Measurements from ENCODE around the gene STPG2. TPM values are rescaled to one million over a fixed set of nuclear protein-coding genes. Genes with fewer than 3 reads are reported as not detected.
"Not testable (repeated sequence)": the region's sequence is repeated elsewhere in the genome, so short reads cannot be mapped to it uniquely, and the experiment has no call there.

STPG2 gene
- total and polyA plus RNA-seq, 2 of the 8 experiments (the other 6 are each of a cell fraction or from before 2014, with no cell fraction given), result 0.03 TPM; not detected in 1

DNA sequence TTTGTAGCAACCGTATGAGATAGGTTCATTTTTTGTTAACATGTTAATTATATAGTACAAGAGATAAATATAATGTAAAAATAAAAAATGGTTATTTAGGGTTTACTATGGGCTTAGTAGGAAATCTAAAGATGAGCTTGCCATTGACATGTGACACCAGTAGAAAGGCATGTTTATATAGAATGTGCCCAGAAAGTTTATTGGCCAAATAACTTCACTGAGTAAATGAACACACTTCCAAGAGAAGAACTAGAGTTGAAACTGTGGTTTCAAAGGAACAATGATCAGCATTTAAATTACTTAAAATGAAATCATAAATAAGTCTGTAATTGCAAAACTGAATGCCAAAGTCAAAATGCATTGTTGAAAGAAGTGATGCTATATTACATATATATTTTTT, 503.3 kb downstream of the STPG2 start:
- Histone ChIP-seq H2BK120ac (replicated peaks; ENCODE audit: low read depth, low read length) (no peak overlapping the region), H3K4ac (replicated peaks; ENCODE audit: insufficient read length, low read depth, low read length) (no peak overlapping the region), H3K79me2 (ENCODE audit: control insufficient read depth in 1 of 2, insufficient read depth in 2 of 2, low read length in 2 of 2) (no peaks in the 10 kb centered on the region), H3K27me3 (replicated peaks in 1 of 4; ENCODE audit: control insufficient read depth in 3 of 4, extremely low read depth in 1 of 4, insufficient read depth in 3 of 4, low read length in 3 of 4) (no peaks in the 10 kb centered on the region), H2AK5ac (ENCODE audit: low read depth, low read length) (no peak overlapping the region), H2BK5ac (ENCODE audit: low read depth, low read length) (no peak overlapping the region), H3K4me2 (ENCODE audit: insufficient read depth in 1 of 2, low read depth in 2 of 2, low read length in 2 of 2) (no peak overlapping the region), H3K9me3 (ENCODE audit: insufficient read depth in 2 of 2, low read depth in 1 of 2, low read length in 1 of 2) (no peaks in the 10 kb centered on the region), H4K20me1 (replicated peaks in 1 of 2; ENCODE audit: control insufficient read depth in 1 of 2, insufficient read depth in 2 of 2, low read length in 2 of 2) (no peaks in the 10 kb centered on the region), H2BK15ac (ENCODE audit: low read length) (no peak overlapping the region), H3K27ac (ENCODE audit: low read depth, low read length) (no peak overlapping the region), H4K8ac (ENCODE audit: extremely low read depth, insufficient read depth, low read length) (no peak overlapping the region), H3K23ac (ENCODE audit: insufficient read length) (no peak overlapping the region), H2AFZ (ENCODE audit: low read length) (no peak overlapping the region), H3K23me2 (ENCODE audit: low read depth, low read length) (no peaks in the 10 kb centered on the region), H4K91ac (replicated peaks; ENCODE audit: insufficient read length, low read length) (no peak overlapping the region), H2BK20ac (ENCODE audit: low read length) (no peak overlapping the region), H3K14ac (ENCODE audit: insufficient read length) (no peak overlapping the region), H4K5ac (ENCODE audit: insufficient read length, low read depth, low read length) (no peak overlapping the region), H3K9ac (replicated peaks in 1 of 4; ENCODE audit: extremely low read depth in 1 of 4, low read depth in 3 of 4, low read length in 3 of 4) (no peak overlapping the region), H3K4me3 (ENCODE audit: extremely low read depth in 1 of 4, insufficient read depth in 2 of 4, low read depth in 3 of 4, low read length in 4 of 4) (no peak overlapping the region), H3K36me3 (ENCODE audit: control insufficient read depth in 2 of 4, insufficient read depth in 4 of 4, low read length in 3 of 4) (no peaks in the 10 kb centered on the region), H3K79me1 (ENCODE audit: low read depth, low read length) (no peaks in the 10 kb centered on the region), H2BK12ac (ENCODE audit: low read depth, low read length) (no peak overlapping the region), H3K4me1 (replicated peaks in 1 of 4; ENCODE audit: control insufficient read depth in 3 of 4, insufficient read depth in 4 of 4, low read length in 3 of 4) (no peaks in the 10 kb centered on the region), H3K18ac (ENCODE audit: extremely low read depth, low read length) (no peak overlapping the region), H3K56ac (replicated peaks; ENCODE audit: insufficient read length, low read depth, low read length) (no peak overlapping the region)
- no peak for DNase-seq (ENCODE audit: low read depth in 1 of 2, low spot score in 2 of 2)
- POLR2A ChIA-PET (ENCODE audit: partially characterized antibody), result no interaction called here
- CTCF ChIA-PET (ENCODE audit: partially characterized antibody), result no interaction called here
- FAIRE-seq, result no peak
- no peak for TF ChIP-seq BRCA1 (IDR thresholded peaks at IDR 0.05; ENCODE audit: low read depth, low read length)
- 97% methylated on average over 1 of the region's 1 CpG; no CpG with 5 or more reads in 1 of the 2 experiments for WGBS, 2 experiments (ENCODE audit: extremely low coverage in 1 of 2, insufficient coverage in 1 of 2, insufficient read length in 1 of 2, insufficient replicate concordance in 2 of 2, low coverage in 1 of 2, low lambda C conversion rate in 2 of 2, missing lambda C conversion rate in 1 of 2)

DNA sequence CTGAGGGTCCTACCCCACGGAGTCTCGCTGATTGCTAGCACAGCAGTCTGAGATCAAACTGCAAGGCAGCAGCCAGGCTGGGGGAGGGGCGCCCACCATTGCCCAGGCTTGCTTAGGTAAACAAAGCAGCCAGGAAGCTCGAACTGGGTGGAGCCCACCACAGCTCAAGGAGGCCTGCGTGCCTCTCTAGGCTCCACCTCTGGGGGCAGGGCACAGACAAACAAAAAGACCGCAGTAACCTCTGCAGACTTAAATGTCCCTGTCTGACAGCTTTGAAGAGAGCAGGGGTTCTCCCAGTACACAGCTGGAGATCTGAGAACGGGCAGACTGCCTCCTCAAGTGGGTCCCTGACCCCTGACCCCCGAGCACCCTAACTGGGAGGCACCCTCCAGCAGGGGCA, 509.4 kb downstream of the STPG2 start:
- H2AFZ ChIP-seq (ENCODE audit: low read length); H3K23ac ChIP-seq (ENCODE audit: insufficient read length); H3K79me1 ChIP-seq (ENCODE audit: low read depth, low read length); H2BK12ac ChIP-seq (ENCODE audit: low read depth, low read length); POLR2A ChIA-PET (ENCODE audit: partially characterized antibody); H3K4ac ChIP-seq (replicated peaks; ENCODE audit: insufficient read length, low read depth, low read length); H3K9ac ChIP-seq (replicated peaks in 1 of 4; ENCODE audit: extremely low read depth in 1 of 4, low read depth in 3 of 4, low read length in 3 of 4); H4K20me1 ChIP-seq (replicated peaks in 1 of 2; ENCODE audit: control insufficient read depth in 1 of 2, insufficient read depth in 2 of 2, low read length in 2 of 2); H2BK15ac ChIP-seq (ENCODE audit: low read length); H3K79me2 ChIP-seq (ENCODE audit: control insufficient read depth in 1 of 2, insufficient read depth in 2 of 2, low read length in 2 of 2); H4K5ac ChIP-seq (ENCODE audit: insufficient read length, low read depth, low read length); FAIRE-seq; H3K4me3 ChIP-seq (ENCODE audit: extremely low read depth in 1 of 4, insufficient read depth in 2 of 4, low read depth in 3 of 4, low read length in 4 of 4); H3K9me3 ChIP-seq (ENCODE audit: insufficient read depth in 2 of 2, low read depth in 1 of 2, low read length in 1 of 2); H4K91ac ChIP-seq (replicated peaks; ENCODE audit: insufficient read length, low read length); H4K8ac ChIP-seq (ENCODE audit: extremely low read depth, insufficient read depth, low read length); H2BK20ac ChIP-seq (ENCODE audit: low read length); H3K23me2 ChIP-seq (ENCODE audit: low read depth, low read length); H2AK5ac ChIP-seq (ENCODE audit: low read depth, low read length); H3K4me2 ChIP-seq (ENCODE audit: insufficient read depth in 1 of 2, low read depth in 2 of 2, low read length in 2 of 2); DNase-seq (ENCODE audit: low read depth in 1 of 2, low spot score in 2 of 2); H3K36me3 ChIP-seq (ENCODE audit: control insufficient read depth in 2 of 4, insufficient read depth in 4 of 4, low read length in 3 of 4); H2BK5ac ChIP-seq (ENCODE audit: low read depth, low read length); H3K18ac ChIP-seq (ENCODE audit: extremely low read depth, low read length); H3K56ac ChIP-seq (replicated peaks; ENCODE audit: insufficient read length, low read depth, low read length); H3K14ac ChIP-seq (ENCODE audit: insufficient read length); H3K4me1 ChIP-seq (replicated peaks in 1 of 4; ENCODE audit: control insufficient read depth in 3 of 4, insufficient read depth in 4 of 4, low read length in 3 of 4); H3K27ac ChIP-seq (ENCODE audit: low read depth, low read length); H2BK120ac ChIP-seq (replicated peaks; ENCODE audit: low read depth, low read length); H3K27me3 ChIP-seq (replicated peaks in 1 of 4; ENCODE audit: control insufficient read depth in 3 of 4, extremely low read depth in 1 of 4, insufficient read depth in 3 of 4, low read length in 3 of 4): not testable (repeated sequence)
- CTCF ChIA-PET (ENCODE audit: partially characterized antibody), result interaction anchor here (0.6 kb wide), 1 partner anchor 18 kb away, joined by 3 read pairs; no protein-coding TSS in a partner anchor
- WGBS, 2 experiments (ENCODE audit: extremely low coverage in 1 of 2, insufficient coverage in 1 of 2, insufficient read length in 1 of 2, insufficient replicate concordance in 2 of 2, low coverage in 1 of 2, low lambda C conversion rate in 2 of 2, missing lambda C conversion rate in 1 of 2), result 86% methylated on average over 5 of the region's 8 CpGs; no CpG with 5 or more reads in 1 of the 2 experiments

Data from H1 (cell line).